Naive thymus-derived CD8-positive, alpha-beta T cell (primary cell): Measurements from ENCODE around the gene MUC22. TPM values are rescaled to one million over a fixed set of nuclear protein-coding genes. Genes with fewer than 3 reads are reported as not detected.
A peak's percentile ranks its signal among the peaks of the same experiment; 100 is the strongest.
"Not testable (repeated sequence)": the region's sequence is repeated elsewhere in the genome, so short reads cannot be mapped to it uniquely, and the experiment has no call there.

Experiments used
- ATAC-seq, 2 donors: fragments of 150-1000 bp; cut with Tn5 transposase in 1 of 2; sonication (Bioruptor Pico), chemical (Tn5 transposase) in 1 of 2; 1 replicate in 1 of 2; 2 replicates in 1 of 2; pipeline ENCODE4 v1.10.0; 2021; ENCODE audit warnings: mild to moderate bottlenecking in 2 of 2, moderate library complexity in 2 of 2
- POLR2A ChIA-PET: fragments of 350-600 bp; sonication (Branson Sonifier 250); formaldehyde crosslinking; loops from one replicate; lab custom pipeline; 2021; ENCODE audit warnings: antibody characterized with exemption; lab: Charles Lee
- DNase-seq, 10 donors: peaks; one replicate each; pipeline versions ENCODE4 v3.0.0 to v3.0.0-alpha.2; 2020 to 2022
- H3K27ac Mint-ChIP-seq, 10 donors: one replicate each; pipeline ENCODE4 v1.8.0; 2020 to 2022; ENCODE audit warnings: mild to moderate bottlenecking in 10 of 10, mixed read lengths in 10 of 10, moderate library complexity in 4 of 10, inconsistent platforms in 1 of 10
- H3K27me3 Mint-ChIP-seq, 5 donors: one replicate each; pipeline ENCODE4 v1.8.0; 2021 to 2022; ENCODE audit warnings: mixed read lengths in 5 of 5
- H3K36me3 Mint-ChIP-seq, 3 donors: one replicate each; pipeline ENCODE4 v1.8.0; 2020 to 2022; ENCODE audit warnings: mixed read lengths in 3 of 3, mild to moderate bottlenecking in 2 of 3, inconsistent platforms in 1 of 3
- H3K4me1 Mint-ChIP-seq, 4 donors: one replicate each; pipeline ENCODE4 v1.8.0; 2021 to 2022; ENCODE audit warnings: mixed read lengths in 4 of 4
- H3K4me3 Mint-ChIP-seq, 10 donors: one replicate each; pipeline ENCODE4 v1.8.0; 2020 to 2022; ENCODE audit warnings: mild to moderate bottlenecking in 10 of 10, mixed read lengths in 10 of 10, moderate library complexity in 6 of 10, inconsistent platforms in 1 of 10
- H3K9me3 Mint-ChIP-seq, 9 donors: one replicate each; pipeline ENCODE4 v1.8.0; 2020 to 2022; ENCODE audit warnings: mixed read lengths in 9 of 9, mild to moderate bottlenecking in 3 of 9, inconsistent platforms in 1 of 9, moderate library complexity in 1 of 9
- polyA plus RNA-seq, 3 donors: library from polyadenylated mRNA; unstranded; fragments of 300-500 nt; fragmentation: Illumina TruSeq; gene quantifications; one replicate each; pipeline ENCODE4 v1.2.3, GENCODE V29; 2021
- total RNA-seq, 8 experiments: library from RNA in 2 of 8; stranded (reverse) in 2 of 8; gene quantifications; one replicate each; pipeline ENCODE4 v1.2.3 and lab custom pipeline; 2021 to 2026

The MUC22 gene
- total RNA-seq (not detected), polyA plus RNA-seq (not detected), total RNA-seq (lab: John Stamatoyannopoulos, UW) (0 reads per million in 6 experiments)

DNA sequence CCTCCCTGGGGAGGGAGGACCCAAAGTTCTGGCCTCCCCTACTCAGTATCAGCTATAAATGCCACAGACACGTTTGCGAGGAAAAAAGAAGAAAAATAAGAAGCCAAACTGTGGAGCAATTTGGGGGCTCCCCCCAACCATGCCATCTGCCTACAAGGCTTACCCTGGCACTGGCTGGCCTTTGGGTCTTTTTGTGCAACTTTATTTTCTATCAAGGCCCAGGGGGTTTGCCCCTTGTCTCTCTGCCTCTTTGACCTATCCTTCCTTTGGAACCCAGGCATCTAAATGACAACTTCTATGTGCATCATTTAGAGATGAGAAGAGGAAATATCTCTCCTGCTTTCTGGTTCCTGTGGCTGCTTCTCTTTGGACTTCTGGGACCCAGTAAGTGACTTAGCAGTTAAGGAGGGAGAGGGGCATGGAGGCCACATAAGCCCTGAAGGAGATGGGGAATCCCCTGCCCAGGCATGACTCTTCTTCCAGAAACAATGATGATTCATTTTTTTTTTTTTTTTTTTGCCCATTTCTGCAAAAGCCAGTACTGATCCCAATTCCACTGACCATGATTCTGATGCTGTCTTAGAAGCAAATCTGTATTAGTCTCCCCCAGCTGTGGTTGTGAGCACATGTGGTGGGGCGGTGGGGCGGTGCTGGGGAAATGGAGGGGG is at the start of gene MUC22:
MUC22 (plus strand) TSS at position 82 of the 668 bp plus-strand sequence; CDS start at position 315, 233 bp downstream.
- H3K4me3 Mint-ChIP-seq, result no peak within 1 kb of the TSS
- H3K27ac Mint-ChIP-seq, result no peak within 1 kb of the TSS
- peaks cover 0 to 8% (median 0%) of the 10 kb centered on the region in 9 donors for H3K9me3 Mint-ChIP-seq
- ATAC-seq (no peak), DNase-seq (no peak)
- H3K4me1 Mint-ChIP-seq, result no peaks in the 10 kb centered on the region
- peaks cover 0 to 2% (median 0%) of the 10 kb centered on the region in 3 donors for H3K36me3 Mint-ChIP-seq
- H3K27me3 Mint-ChIP-seq, result peaks cover 7 to 39% (median 17%) of the 10 kb centered on the region in 5 donors
- POLR2A ChIA-PET, result no interaction called here

DNA sequence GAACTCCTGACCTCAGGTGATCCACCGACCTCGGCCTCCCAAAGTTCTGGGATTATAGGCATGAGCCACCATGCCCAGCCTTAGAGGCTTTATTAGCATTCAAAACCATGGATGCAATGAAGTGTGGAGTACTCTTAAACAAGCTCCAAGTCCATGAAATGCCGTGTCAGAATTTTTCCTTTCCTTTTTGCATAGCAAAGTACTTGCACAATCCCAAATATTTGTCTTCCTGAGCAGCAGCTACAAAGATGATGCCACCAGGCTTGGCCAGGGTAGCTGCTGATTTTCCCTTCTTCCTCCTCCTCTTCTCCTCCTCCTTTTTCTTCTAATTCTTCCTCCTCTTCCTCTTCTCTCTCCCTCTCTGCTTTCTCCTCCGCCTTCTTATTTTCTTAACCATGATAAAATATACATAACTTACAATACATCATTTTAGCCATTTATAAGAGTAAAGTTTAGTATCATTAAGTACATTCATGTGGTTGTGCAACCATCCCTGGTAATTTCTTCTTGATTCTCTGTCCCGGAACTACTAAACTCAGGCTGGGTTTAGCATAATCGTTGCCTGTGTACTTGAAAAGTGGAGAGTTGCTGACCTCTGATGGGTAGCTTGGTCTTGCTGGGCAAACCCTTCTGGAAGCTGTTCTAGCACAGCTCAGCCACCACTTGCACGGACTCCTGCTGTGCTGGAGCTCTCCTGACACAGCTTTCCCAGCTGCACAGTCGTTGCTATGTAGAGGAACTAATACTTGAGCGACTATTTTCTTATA is 49.2 kb upstream of the MUC22 start:
- POLR2A ChIA-PET, result no interaction called here
- peak overlapping the region in 1 of 10 donors; percentile 53 for H3K27ac Mint-ChIP-seq

DNA sequence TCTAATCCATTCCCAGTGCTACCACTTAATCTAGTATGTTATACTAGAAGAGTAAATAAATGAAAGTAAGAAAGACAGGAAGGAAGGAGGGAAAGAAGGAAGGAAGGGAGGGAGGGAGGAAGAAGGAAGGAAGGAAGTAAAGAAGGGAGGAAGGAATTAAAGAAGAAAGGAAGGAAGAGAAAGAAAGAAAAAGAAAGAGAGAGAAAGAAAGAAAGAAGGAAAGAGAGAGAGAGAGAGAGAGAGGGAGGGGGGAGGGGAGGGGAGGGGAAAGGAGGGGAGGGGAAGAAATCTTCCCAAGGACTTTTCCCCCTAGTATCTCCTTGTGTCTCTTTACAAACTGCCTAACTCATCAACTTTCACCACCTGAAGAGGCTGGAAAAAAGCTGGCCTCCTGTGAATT is 47.6 kb upstream of the MUC22 start:
- H3K27ac Mint-ChIP-seq, result no peak overlapping the region
- no peak overlapping the region for H3K4me3 Mint-ChIP-seq
- DNase-seq, result no peak
- ATAC-seq, result no peak
- H3K27me3 Mint-ChIP-seq, result peaks cover 15 to 34% (median 26%) of the 10 kb centered on the region in 5 donors
- no peaks in the 10 kb centered on the region for H3K9me3 Mint-ChIP-seq
- POLR2A ChIA-PET, result no interaction called here
- no peaks in the 10 kb centered on the region for H3K36me3 Mint-ChIP-seq
- peaks cover 10 to 20% (median 15%) of the 10 kb centered on the region in 4 donors for H3K4me1 Mint-ChIP-seq

More for the DNA sequence above, 49.2 kb upstream of the MUC22 start:
- peaks cover 14 to 27% (median 22%) of the 10 kb centered on the region in 5 donors for H3K27me3 Mint-ChIP-seq
- peaks cover 14 to 25% (median 24%) of the 10 kb centered on the region in 4 donors for H3K4me1 Mint-ChIP-seq
- no peak overlapping the region for H3K4me3 Mint-ChIP-seq
- H3K36me3 Mint-ChIP-seq, result no peaks in the 10 kb centered on the region
- H3K9me3 Mint-ChIP-seq, result no peaks in the 10 kb centered on the region
- DNase-seq (no peak), ATAC-seq (no peak)

DNA sequence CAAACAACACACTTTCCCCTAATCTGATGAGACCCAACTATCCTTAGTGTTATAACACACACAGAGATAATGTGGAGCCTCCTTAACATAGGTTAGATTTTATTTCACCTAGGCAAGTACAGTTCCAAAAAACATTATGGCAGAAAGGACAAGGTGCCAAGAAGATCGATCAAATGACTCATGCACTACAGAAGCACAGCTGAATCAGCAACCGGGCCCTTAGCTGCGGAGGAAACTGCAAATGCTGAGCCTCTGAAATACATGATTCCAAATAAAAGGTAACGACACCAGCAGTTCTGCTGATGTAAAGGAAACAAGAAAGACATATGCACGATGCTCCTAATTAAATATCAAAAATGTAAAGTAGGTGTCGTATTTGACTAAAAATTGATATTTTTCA is 46.6 kb upstream of the MUC22 start:
- H3K27ac Mint-ChIP-seq, result no peak overlapping the region
- no peaks in the 10 kb centered on the region for H3K36me3 Mint-ChIP-seq
- H3K9me3 Mint-ChIP-seq, result no peaks in the 10 kb centered on the region
- POLR2A ChIA-PET, result no interaction called here
- DNase-seq (no peak), ATAC-seq (no peak)
- peaks cover 15 to 30% (median 26%) of the 10 kb centered on the region in 5 donors for H3K27me3 Mint-ChIP-seq
- H3K4me3 Mint-ChIP-seq, result no peak overlapping the region
- peaks cover 10 to 16% (median 14%) of the 10 kb centered on the region in 4 donors for H3K4me1 Mint-ChIP-seq

DNA sequence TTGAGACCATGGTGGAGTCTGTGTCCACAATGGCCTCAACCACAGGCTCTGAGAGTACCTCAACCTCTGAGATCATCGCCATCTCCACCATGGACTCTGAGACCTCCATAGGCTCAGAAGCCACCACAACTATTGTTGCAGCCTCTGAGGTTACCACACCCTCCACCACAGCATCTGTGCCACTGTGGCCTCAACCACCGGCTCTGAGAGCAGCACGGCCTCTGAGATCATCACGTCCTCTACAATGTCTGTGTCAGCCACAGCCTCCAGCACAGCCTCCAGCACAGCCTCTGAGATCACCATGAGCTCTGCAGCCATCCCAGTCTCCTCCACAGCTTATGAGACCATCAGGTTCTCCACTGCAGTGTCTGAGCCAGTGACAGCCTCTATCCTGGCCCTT is 46.2 kb upstream of the MUC22 start:
- Mint-ChIP-seq H3K27ac (peak overlapping the region in 1 of 10 donors; percentile 75), H3K9me3 (no peaks in the 10 kb centered on the region), H3K4me3 (no peak overlapping the region), H3K36me3 (no peaks in the 10 kb centered on the region), H3K27me3 (peaks cover 15 to 30% (median 26%) of the 10 kb centered on the region in 5 donors), H3K4me1 (peaks cover 10 to 17% (median 14%) of the 10 kb centered on the region in 4 donors)
- DNase-seq (no peak), ATAC-seq (no peak)
- POLR2A ChIA-PET, result no interaction called here

DNA sequence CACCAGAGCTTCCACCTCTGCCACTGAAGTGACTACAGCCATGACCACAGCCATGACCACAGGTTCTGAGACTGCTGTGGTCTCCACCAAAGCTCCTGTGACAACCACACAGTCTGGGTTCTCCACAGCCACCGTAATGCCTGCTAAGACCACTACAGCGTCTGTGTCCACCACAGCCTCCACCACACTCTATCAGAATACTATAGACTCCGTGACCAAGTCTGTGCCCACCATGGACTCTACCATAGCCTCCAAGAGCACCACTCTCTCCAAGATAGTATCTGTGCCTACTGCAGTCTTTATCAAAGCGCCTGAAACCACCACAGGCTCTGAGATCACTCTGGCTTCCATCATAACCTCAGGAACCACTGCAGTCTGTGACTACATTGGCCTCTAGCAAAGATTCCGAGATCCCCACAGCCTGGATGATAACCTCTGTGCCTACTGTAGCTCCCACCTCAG is 45.1 kb upstream of the MUC22 start:
- Mint-ChIP-seq H3K36me3 (no peaks in the 10 kb centered on the region), H3K27ac (peak overlapping the region in 2 of 10 donors; percentile 38 to 75), H3K27me3 (peaks cover 15 to 30% (median 26%) of the 10 kb centered on the region in 5 donors), H3K9me3 (no peaks in the 10 kb centered on the region), H3K4me3 (no peak overlapping the region), H3K4me1 (peaks cover 10 to 20% (median 14%) of the 10 kb centered on the region in 4 donors)
- no peak for DNase-seq
- ATAC-seq, result no peak
- POLR2A ChIA-PET, result no interaction called here

DNA sequence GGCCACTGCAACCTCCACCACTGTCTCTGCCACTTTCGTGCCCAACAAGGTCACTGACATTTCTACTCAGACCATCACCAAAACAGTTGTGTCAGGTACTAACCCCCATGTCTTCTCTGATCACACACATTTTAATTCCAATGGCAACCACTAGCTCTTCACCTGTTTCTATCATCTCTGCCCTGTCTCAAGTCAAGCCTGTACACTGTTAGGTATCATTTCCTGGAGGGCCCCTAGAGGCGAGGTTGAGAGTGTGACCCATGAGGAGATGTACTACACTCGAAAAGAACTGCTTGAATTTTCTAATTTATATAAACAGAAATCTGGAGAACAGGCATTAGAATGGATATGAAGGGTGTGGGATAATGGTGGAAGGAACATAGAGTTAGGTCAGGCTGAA is 44.1 kb upstream of the MUC22 start:
- H3K36me3 Mint-ChIP-seq, result no peaks in the 10 kb centered on the region
- peaks cover 15 to 29% (median 23%) of the 10 kb centered on the region in 5 donors for H3K27me3 Mint-ChIP-seq
- POLR2A ChIA-PET, result no interaction called here
- DNase-seq, result no peak
- peak overlapping the region in 2 of 10 donors; percentile 3 to 51 for H3K27ac Mint-ChIP-seq
- H3K9me3 Mint-ChIP-seq, result no peaks in the 10 kb centered on the region
- no peak overlapping the region for H3K4me3 Mint-ChIP-seq
- no peak for ATAC-seq
- H3K4me1 Mint-ChIP-seq, result peaks cover 10 to 20% (median 14%) of the 10 kb centered on the region in 4 donors

DNA sequence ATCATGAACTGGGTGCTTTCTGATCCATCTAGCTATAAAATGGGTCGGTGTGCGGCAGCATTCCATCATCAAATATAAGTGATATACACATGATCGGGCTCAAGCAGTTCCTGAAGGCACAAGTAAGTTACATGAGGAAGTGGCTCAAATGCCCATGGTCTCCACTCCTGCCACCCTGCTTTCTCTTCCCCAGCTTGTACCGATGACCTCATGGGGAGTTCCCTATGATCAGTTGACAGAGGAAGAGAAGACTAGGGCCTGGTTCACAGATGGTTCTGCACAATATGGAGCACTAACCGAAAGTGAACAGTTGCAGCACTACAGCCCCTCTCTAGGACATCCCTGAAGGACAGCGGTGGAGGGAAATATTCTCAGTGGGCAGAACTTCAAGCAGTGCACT is 41.1 kb upstream of the MUC22 start:
- not testable (repeated sequence) for H3K4me3 Mint-ChIP-seq, ATAC-seq, H3K36me3 Mint-ChIP-seq, H3K9me3 Mint-ChIP-seq, DNase-seq, H3K27ac Mint-ChIP-seq
- Mint-ChIP-seq H3K27me3 (peaks cover 19 to 42% (median 31%) of the 10 kb centered on the region in 5 donors), H3K4me1 (peaks cover 10 to 15% (median 11%) of the 10 kb centered on the region in 4 donors)
- POLR2A ChIA-PET, result interaction anchor here (0.6 kb wide), 1 partner anchor 1174 kb away, joined by 3 read pairs; no protein-coding TSS in a partner anchor

DNA sequence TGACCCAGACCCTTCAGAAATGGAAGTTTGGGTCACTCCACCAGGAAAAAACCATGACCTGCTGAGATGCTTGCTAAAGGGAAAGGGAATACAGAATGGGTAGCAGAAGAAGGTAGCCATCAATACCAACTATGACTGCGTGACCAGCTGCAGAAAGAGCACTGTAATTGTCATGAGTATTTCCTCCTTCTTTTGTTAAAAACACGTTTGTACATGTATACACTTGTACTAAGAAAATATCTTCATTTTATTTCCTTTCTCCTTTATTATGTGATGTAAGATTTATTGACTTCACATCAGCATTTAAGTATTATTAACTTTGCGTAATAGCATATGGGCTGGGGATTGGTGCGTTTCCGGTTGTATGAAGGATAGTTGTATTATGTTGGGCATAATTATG is 39.3 kb upstream of the MUC22 start:
- no peaks in the 10 kb centered on the region for H3K9me3 Mint-ChIP-seq
- H3K27me3 Mint-ChIP-seq, result peaks cover 5 to 24% (median 17%) of the 10 kb centered on the region in 5 donors
- H3K4me3 Mint-ChIP-seq, result no peak overlapping the region
- no peaks in the 10 kb centered on the region for H3K36me3 Mint-ChIP-seq
- POLR2A ChIA-PET, result no interaction called here
- H3K27ac Mint-ChIP-seq, result no peak overlapping the region
- no peak for ATAC-seq
- no peak for DNase-seq
- H3K4me1 Mint-ChIP-seq, result peaks cover 0 to 5% (median 0%) of the 10 kb centered on the region in 4 donors

DNA sequence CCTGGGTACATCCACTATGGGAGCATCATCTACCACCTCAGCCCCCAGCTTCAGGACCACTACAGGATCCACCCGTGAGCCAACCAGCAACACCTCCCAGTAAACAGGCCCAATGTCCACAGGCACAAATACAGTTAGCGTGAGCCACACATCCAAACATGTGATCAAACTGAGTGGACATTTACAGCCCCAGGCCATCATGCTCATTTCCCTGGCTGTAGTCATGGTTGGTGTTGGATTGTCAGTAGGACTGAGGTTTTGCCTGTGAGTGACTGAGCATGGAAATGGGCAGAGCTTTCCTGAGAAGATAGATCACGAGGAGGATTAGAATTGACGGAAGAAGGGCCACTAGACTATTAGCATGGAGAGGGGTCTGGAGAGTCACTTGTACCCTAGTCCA is 37.5 kb upstream of the MUC22 start:
- peaks cover 0 to 5% (median 0%) of the 10 kb centered on the region in 4 donors for H3K4me1 Mint-ChIP-seq
- H3K36me3 Mint-ChIP-seq, result no peaks in the 10 kb centered on the region

DNA sequence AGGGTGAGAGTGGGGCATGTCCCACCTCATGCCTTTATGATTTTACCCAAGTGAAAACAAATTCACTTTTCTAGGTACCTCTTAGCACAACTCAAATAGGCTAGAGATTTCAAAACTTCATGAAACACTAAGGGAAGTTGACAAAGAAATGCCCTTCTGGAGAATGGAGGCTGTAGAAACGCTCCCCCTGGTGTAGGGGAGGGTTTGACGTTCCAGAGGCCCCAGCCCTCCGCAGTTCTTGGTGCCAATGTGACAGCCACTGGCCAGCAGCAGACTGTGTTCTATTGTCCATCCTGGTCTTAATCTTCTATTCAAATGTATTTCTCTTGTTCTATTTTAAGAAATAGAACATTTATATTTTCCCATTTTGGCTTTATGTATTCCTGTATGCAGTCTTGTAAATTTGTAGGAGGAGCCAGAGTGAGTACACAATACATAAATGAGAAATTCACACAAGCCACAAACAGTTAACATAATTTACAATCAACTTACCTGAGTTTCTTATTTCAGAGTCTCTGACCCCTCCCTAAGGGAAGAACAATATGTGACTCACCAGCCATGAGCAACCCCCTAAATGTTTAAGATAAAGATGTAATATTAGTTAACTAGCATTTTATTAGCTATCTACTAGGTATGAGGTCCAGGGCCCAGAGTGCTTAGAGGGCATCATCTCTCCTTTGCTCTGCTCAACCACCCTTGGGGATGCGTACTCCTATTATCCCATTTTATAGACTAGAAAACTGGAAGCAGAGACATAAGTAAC is 35.6 kb upstream of the MUC22 start:
- Mint-ChIP-seq H3K9me3 (no peaks in the 10 kb centered on the region), H3K27ac (no peak overlapping the region), H3K4me3 (no peak overlapping the region), H3K36me3 (no peaks in the 10 kb centered on the region), H3K27me3 (peaks cover 9 to 22% (median 15%) of the 10 kb centered on the region in 5 donors), H3K4me1 (no peaks in the 10 kb centered on the region)
- POLR2A ChIA-PET, result interaction anchor here (1.0 kb wide), 1 partner anchor 16 kb away, joined by 3 read pairs; no protein-coding TSS in a partner anchor
- no peak for ATAC-seq
- no peak for DNase-seq

More for the DNA sequence above, 37.5 kb upstream of the MUC22 start:
- POLR2A ChIA-PET, result interaction anchor here (0.7 kb wide), 1 partner anchor 59 kb away, joined by 4 read pairs; no protein-coding TSS in a partner anchor
- Mint-ChIP-seq H3K4me3 (no peak overlapping the region), H3K27me3 (peaks cover 4 to 19% (median 14%) of the 10 kb centered on the region in 5 donors), H3K9me3 (no peaks in the 10 kb centered on the region), H3K27ac (no peak overlapping the region)
- no peak for ATAC-seq
- DNase-seq, result no peak

DNA sequence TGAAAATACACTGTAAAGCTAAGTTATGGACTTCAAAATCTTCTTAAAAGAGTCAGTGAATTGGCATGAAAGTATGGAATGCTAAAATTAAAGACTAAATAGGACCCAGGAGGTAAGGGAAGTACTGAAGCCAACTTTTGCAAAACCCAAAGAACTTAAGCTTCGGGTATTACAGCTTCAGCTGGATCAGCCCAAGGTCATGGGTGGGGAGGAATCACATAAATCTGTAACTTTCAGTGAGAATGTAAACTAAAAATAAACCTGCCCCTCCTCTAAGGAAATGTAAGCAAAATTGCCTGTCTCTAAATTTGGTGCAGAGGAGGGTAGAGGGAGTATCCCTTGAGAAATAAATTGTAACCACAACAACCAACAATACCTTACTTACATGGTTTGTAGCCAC is 31.1 kb upstream of the MUC22 start:
- Mint-ChIP-seq H3K27me3 (peaks cover 15 to 39% (median 31%) of the 10 kb centered on the region in 5 donors), H3K4me1 (peaks cover 1 to 9% (median 3%) of the 10 kb centered on the region in 4 donors), H3K36me3 (no peaks in the 10 kb centered on the region), H3K27ac (no peak overlapping the region), H3K9me3 (no peaks in the 10 kb centered on the region), H3K4me3 (no peak overlapping the region)
- DNase-seq (no peak), ATAC-seq (no peak)
- POLR2A ChIA-PET, result no interaction called here
